SK-N-SH treated with all-trans-retinoic acid at 6 μM for 48 hours (cell line): ENCODE measurements around the gene MAGI3.

Experiments
- ATAC-seq: fragments of 200-7000 bp; cut with Tn5 transposase; 3 replicates; pipeline ENCODE4 v1.9.1; 2020; ENCODE audit warnings: mild to moderate bottlenecking, moderate library complexity
- ARNTL ChIP-seq: fragments of 450-650 bp; formaldehyde crosslinking; IDR thresholded peaks from 2 replicates; pipeline ENCODE4 v1.5.0; 2020; ENCODE audit warnings: low read depth, mild to moderate bottlenecking, moderate library complexity, borderline replicate concordance
- BACH2 ChIP-seq: fragments of 250-450 bp; sonication (Bioruptor Pico); IDR thresholded peaks from 2 replicates; pipeline ENCODE4 v1.9.0; 2021; ENCODE audit warnings: mild to moderate bottlenecking, borderline replicate concordance
- CREB5 ChIP-seq: fragments of 250-450 bp; sonication (Bioruptor Pico); IDR thresholded peaks from 2 replicates; pipeline ENCODE4 v1.5.1; 2020; ENCODE audit warnings: low read depth, mild to moderate bottlenecking, moderate library complexity
- CSDC2 ChIP-seq: fragments of 250-450 bp; sonication (Bioruptor Pico); IDR thresholded peaks from 2 replicates; pipeline ENCODE4 v1.5.0; 2020; ENCODE audit warnings: mild to moderate bottlenecking, moderate library complexity
- CSRNP3 ChIP-seq: fragments of 250-450 bp; sonication (Bioruptor Pico); IDR thresholded peaks from 2 replicates; pipeline ENCODE4 v1.5.1; 2021; ENCODE audit warnings: mild to moderate bottlenecking, moderate library complexity
- ESRRG ChIP-seq: fragments of 250-450 bp; sonication (Bioruptor Pico); IDR thresholded peaks from 2 replicates; pipeline ENCODE4 v1.6.1; 2021; ENCODE audit warnings: mild to moderate bottlenecking
- GLIS3 ChIP-seq: fragments of 250-450 bp; sonication (Bioruptor Pico); IDR thresholded peaks from 2 replicates; pipeline ENCODE4 v1.5.0; 2020; ENCODE audit warnings: mild to moderate bottlenecking, moderate library complexity
- ISL1 ChIP-seq: fragments of 250-450 bp; sonication (Bioruptor Pico); IDR thresholded peaks from 2 replicates; pipeline ENCODE4 v2.1.2; 2022; ENCODE audit warnings: mild to moderate bottlenecking, moderate library complexity
- OSR1 ChIP-seq: fragments of 250-450 bp; sonication (Bioruptor Pico); IDR thresholded peaks from 2 replicates; pipeline ENCODE4 v1.8.0; 2022; ENCODE audit warnings: moderate library complexity, mild to moderate bottlenecking, inconsistent platforms
- POU6F1 ChIP-seq: fragments of 250-450 bp; sonication (Bioruptor Pico); IDR thresholded peaks from 2 replicates; pipeline ENCODE4 v1.8.0; 2021; ENCODE audit warnings: low read depth, mild to moderate bottlenecking, moderate library complexity, borderline replicate concordance
- PPARA ChIP-seq: fragments of 250-450 bp; sonication (Bioruptor Pico); IDR thresholded peaks from 2 replicates; pipeline ENCODE4 v1.5.0; 2020; ENCODE audit warnings: mild to moderate bottlenecking, borderline replicate concordance
- RARB ChIP-seq: fragments of 250-450 bp; sonication (Bioruptor Pico); IDR thresholded peaks from 2 replicates; pipeline ENCODE4 v1.8.0; 2021; ENCODE audit warnings: mild to moderate bottlenecking, moderate library complexity
- SNAI2 ChIP-seq: fragments of 250-450 bp; sonication (Bioruptor Pico); IDR thresholded peaks from 2 replicates; pipeline ENCODE4 v1.5.0; 2020; ENCODE audit warnings: mild to moderate bottlenecking, moderate library complexity
- TCF4 ChIP-seq: fragments of 250-450 bp; sonication (Bioruptor Pico); IDR thresholded peaks from 2 replicates; pipeline ENCODE4 v1.8.0; 2021; ENCODE audit warnings: mild to moderate bottlenecking, moderate library complexity, borderline replicate concordance
- TOX ChIP-seq: fragments of 250-450 bp; sonication (Bioruptor Pico); IDR thresholded peaks from 2 replicates; pipeline ENCODE4 v1.8.0; 2021; ENCODE audit warnings: mild to moderate bottlenecking, moderate library complexity, borderline replicate concordance
- TSHZ2 ChIP-seq: fragments of 250-450 bp; sonication (Bioruptor Pico); IDR thresholded peaks from 2 replicates; pipeline ENCODE4 v1.5.0; 2020; ENCODE audit warnings: mild to moderate bottlenecking, moderate library complexity
- ZC3H10 ChIP-seq: fragments of 250-450 bp; sonication (Bioruptor Pico); IDR thresholded peaks from 2 replicates; pipeline ENCODE4 v1.5.1; 2021; ENCODE audit warnings: mild to moderate bottlenecking, moderate library complexity
- ZFP30 ChIP-seq: fragments of 450-650 bp; formaldehyde crosslinking; IDR thresholded peaks from 2 replicates; pipeline ENCODE4 v1.5.0; 2022; ENCODE audit warnings: mild to moderate bottlenecking, moderate library complexity
- ZNF565 ChIP-seq: fragments of 450-650 bp; formaldehyde crosslinking; conservative IDR thresholded peaks from 2 replicates; pipeline ENCODE4 v1.5.0; 2020; ENCODE audit warnings: low read depth, mild to moderate bottlenecking, moderate library complexity
- ZNF70 ChIP-seq: fragments of 450-650 bp; formaldehyde crosslinking; IDR thresholded peaks from 2 replicates; pipeline ENCODE4 v1.5.0; 2020; ENCODE audit warnings: mild to moderate bottlenecking, moderate library complexity
- ZNF8 ChIP-seq: fragments of 450-650 bp; formaldehyde crosslinking; IDR thresholded peaks from 2 replicates; pipeline ENCODE4 v1.5.0; 2020; ENCODE audit warnings: mild to moderate bottlenecking, moderate library complexity

The MAGI3 gene

DNA sequence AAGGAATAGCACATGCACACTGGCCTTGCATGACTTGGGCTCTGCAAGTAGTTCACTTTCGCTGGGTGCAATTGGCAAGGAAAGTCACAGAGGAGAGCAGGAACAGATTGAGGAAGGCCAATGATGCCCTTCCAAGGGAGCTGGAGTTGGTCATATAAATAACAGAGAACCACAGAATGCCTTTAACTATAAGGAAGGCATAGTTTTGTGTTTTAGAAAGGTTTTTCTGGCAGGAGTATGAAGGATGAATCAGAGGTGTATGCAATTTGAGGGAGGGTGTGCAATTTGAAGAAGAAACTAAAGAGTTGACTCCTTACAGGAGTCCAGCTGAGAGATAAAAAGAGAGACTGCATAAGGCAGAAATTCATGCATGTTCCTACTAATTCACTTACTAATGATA, 256.8 kb downstream of the MAGI3 start:
- no peak for TF ChIP-seq GLIS3
- no peak for TF ChIP-seq ZNF8 (CRISPR knock-in tag)
- TF ChIP-seq CSRNP3 (CRISPR knock-in tag) = no peak
- no peak for TF ChIP-seq ESRRG (CRISPR knock-in tag)
- no peak for TF ChIP-seq ZC3H10
- ATAC-seq = no peak

DNA sequence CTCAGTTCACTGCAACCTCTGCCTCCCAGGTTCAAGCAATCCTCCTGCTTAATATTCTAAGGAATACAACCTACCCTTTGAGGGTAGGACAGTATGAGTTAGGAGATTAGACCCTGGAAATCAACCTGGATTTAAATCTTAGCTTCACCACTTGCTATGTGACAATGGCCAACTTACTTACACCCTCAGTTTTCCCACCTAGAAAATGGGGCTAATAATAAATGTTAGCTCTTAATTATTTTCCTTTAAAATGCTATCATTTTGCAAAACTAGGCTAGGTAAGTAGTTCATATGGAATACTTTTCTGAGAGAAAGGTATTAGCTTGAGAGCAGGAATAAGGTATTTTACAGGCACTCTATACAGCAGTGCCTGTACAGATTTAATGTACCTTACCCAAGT, 258.2 kb downstream of the MAGI3 start:
- no peak for TF ChIP-seq TCF4 (CRISPR knock-in tag)
- no peak for TF ChIP-seq ZC3H10
- no peak for TF ChIP-seq RARB (CRISPR knock-in tag)
- TF ChIP-seq ZNF8 (CRISPR knock-in tag) = no peak
- TF ChIP-seq, all 23 proteins: peak for 0
- ATAC-seq = no peak

DNA sequence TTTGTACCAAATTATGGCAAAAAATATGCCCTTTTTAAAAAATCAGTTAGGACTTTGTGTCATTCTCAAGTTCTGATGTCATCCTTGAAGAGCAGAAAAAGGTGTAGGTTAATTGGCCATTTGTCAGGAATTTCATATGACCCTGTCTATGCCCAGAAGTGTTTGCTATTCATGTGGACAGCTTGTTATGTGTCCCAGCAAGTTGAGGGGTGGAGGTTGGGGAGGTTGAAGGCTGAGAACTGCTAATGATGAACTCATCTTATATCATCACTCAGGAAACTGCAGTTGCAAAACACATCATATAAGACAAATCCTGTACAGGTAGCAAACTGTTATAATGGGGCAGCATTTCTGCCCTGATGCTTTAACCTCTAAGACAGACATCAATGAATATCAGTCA, 262.5 kb downstream of the MAGI3 start:
- TF ChIP-seq POU6F1 (CRISPR knock-in tag) (no peak), CSRNP3 (CRISPR knock-in tag) (no peak), PPARA (CRISPR knock-in tag) (no peak)
- ATAC-seq = no peak

- TF ChIP-seq CSDC2 = no peak
- TF ChIP-seq SNAI2 (CRISPR knock-in tag) = no peak
- no peak for TF ChIP-seq TCF4 (CRISPR knock-in tag)
- no peak for TF ChIP-seq ZNF565 (CRISPR knock-in tag)
- TF ChIP-seq CREB5 (CRISPR knock-in tag) = no peak
- TF ChIP-seq TOX = no peak
- no peak for TF ChIP-seq ZNF70 (CRISPR knock-in tag)
- ATAC-seq = no peak
Measured at GRCh38 chr1:113653741-113654140, 263.4 kb downstream of the MAGI3 start.

- no peak for ATAC-seq
- TF ChIP-seq ZNF70 (CRISPR knock-in tag) (no peak), ISL1 (CRISPR knock-in tag) (no peak), CREB5 (CRISPR knock-in tag) (no peak), PPARA (CRISPR knock-in tag) (no peak), ESRRG (CRISPR knock-in tag) (no peak), TCF4 (CRISPR knock-in tag) (no peak), ZFP30 (CRISPR knock-in tag) (no peak), OSR1 (no peak), CSRNP3 (CRISPR knock-in tag) (no peak), TSHZ2 (no peak), ARNTL (CRISPR knock-in tag) (no peak), GLIS3 (no peak), TOX (no peak), BACH2 (no peak), ZNF8 (CRISPR knock-in tag) (no peak), SNAI2 (CRISPR knock-in tag) (no peak), CSDC2 (no peak)
Measured at GRCh38 chr1:113654883-113655282, 264.6 kb downstream of the MAGI3 start.
